MM.1S (cell line): ENCODE data around the gene EAPP.

Source experiments
- CTCF ChIP-seq: fragments of 300-600 bp; sonication (generic); IDR thresholded peaks from 2 replicates; pipeline ENCODE4 v1.5.1; 2016; ENCODE audit warnings: antibody characterized with exemption, low read length, mixed read lengths
- EZH2 ChIP-seq: fragments of 300-600 bp; sonication (generic); optimal IDR thresholded peaks from 2 replicates; pipeline ENCODE3; 2017; ENCODE audit warnings: low read depth, mild to moderate bottlenecking, antibody characterized with exemption, low read length, mixed read lengths
- EZH2phosphoT487 ChIP-seq: fragments of 300-600 bp; sonication (generic); IDR thresholded peaks from 2 replicates; pipeline ENCODE4 v1.6.1; 2018; ENCODE audit warnings: antibody characterized with exemption, low read length

DNA sequence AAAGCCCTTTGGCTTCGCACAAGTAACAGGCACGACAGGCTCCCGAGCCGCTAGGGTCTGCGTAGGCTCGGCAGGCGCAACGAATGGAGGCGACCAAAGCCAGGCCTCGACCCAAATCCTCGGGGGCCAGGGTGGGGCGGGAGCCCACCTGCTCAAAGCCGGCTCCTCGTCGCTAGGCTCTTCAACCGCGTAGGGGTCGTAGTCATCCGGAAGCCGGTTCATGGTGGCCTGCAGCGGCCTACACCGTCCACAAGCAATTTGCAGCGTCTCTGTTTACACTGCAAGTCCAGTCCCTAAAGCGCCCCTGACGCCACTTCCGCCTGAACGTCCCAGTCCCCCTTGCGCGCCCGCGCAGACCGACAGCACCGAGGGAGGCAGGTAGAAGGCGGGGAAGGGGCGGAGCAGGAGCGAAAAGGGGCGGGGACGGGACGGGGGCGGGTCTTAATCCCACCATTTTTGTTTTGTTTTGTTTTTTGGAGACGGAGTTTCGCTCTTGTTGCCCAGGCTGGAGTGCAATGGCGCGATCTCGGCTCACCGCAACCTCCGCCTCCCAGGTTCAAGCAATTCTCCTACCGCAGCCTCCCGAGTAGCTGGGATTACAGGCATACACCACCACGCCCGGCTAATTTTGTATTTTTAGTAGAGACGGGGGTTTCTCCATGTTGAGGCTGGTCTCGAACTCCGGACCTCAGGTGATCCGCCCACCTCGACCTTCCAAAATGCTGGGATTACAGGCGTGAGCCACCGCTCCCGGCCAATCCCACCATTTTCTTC, at the start of gene EAPP:
- TF ChIP-seq CTCF (no peak), EZH2 (no peak), EZH2phosphoT487 (no peak)
